ENCODE results near the gene OR2A12. TPM values are rescaled to one million over a fixed set of nuclear protein-coding genes. Genes with fewer than 3 reads are reported as not detected.

Gene OR2A12
- polyA plus RNA-seq, 1 donor from 2014 or later, result not detected

DNA sequence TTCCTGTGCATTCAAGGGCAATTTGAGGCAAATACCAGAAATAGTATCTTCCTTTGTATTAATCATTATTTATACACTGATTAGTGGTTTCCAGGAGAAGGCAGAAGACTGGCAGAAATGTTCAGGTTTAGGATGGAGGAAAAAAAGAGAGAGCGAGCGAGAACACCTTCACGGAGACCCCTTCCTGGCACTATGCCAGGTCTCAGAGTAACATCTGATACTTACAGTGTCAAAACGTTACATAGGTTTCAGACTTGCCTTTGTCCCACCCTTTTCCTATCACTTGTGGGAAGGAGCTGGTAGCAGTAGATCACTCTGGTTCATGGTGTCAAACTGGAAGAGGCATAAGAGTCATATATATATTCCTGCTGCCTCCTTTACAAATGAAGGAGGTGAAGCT lies 652 bp downstream of the OR2A12 start:
- Histone ChIP-seq H4K20me1 (ENCODE audit: insufficient read depth) (no peaks in the 10 kb centered on the region), H3K4me2 (ENCODE audit: low read length) (no peak overlapping the region), H3K9me3 (ENCODE audit: low read length) (no peaks in the 10 kb centered on the region), H3K27ac (ENCODE audit: low read length) (no peak overlapping the region), H3K36me3 (ENCODE audit: insufficient read depth, low read length) (no peaks in the 10 kb centered on the region), H2AFZ (ENCODE audit: low read depth, low read length) (no peak overlapping the region), H3K9me2 (ENCODE audit: insufficient read depth, low read length) (no peaks in the 10 kb centered on the region), H3F3A (ENCODE audit: insufficient read depth, low read length, poor library complexity, severe bottlenecking) (no peaks in the 10 kb centered on the region), H3K27me3 (ENCODE audit: insufficient read depth, low read depth, low read length) (no peaks in the 10 kb centered on the region), H3K79me2 (replicated peaks; ENCODE audit: insufficient read depth, low read length) (no peaks in the 10 kb centered on the region), H3K4me3 (ENCODE audit: low read length) (no peak overlapping the region), H3K9ac (ENCODE audit: low read length) (no peak overlapping the region)
- TF ChIP-seq, protein P1, sequence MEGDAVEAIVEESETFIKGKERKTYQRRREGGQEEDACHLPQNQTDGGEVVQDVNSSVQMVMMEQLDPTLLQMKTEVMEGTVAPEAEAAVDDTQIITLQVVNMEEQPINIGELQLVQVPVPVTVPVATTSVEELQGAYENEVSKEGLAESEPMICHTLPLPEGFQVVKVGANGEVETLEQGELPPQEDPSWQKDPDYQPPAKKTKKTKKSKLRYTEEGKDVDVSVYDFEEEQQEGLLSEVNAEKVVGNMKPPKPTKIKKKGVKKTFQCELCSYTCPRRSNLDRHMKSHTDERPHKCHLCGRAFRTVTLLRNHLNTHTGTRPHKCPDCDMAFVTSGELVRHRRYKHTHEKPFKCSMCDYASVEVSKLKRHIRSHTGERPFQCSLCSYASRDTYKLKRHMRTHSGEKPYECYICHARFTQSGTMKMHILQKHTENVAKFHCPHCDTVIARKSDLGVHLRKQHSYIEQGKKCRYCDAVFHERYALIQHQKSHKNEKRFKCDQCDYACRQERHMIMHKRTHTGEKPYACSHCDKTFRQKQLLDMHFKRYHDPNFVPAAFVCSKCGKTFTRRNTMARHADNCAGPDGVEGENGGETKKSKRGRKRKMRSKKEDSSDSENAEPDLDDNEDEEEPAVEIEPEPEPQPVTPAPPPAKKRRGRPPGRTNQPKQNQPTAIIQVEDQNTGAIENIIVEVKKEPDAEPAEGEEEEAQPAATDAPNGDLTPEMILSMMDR (IDR thresholded peaks at IDR 0.05; ENCODE audit: poor library complexity, severe bottlenecking), result no peak
- TF ChIP-seq RAD21 (conservative IDR thresholded peaks at IDR 0.05) (no peak), MXI1 (conservative IDR thresholded peaks at IDR 0.05; ENCODE audit: poor library complexity, severe bottlenecking) (no peak), TAF1 (IDR thresholded peaks at IDR 0.05; ENCODE audit: low read depth) (no peak), EP300 (conservative IDR thresholded peaks at IDR 0.05; ENCODE audit: poor library complexity, severe bottlenecking) (no peak), EZH2 (IDR thresholded peaks at IDR 0.05; ENCODE audit: borderline replicate concordance, insufficient read depth, low read length, poor library complexity, severe bottlenecking) (no peak), SMC3 (conservative IDR thresholded peaks at IDR 0.05; ENCODE audit: poor library complexity) (no peak), POLR2AphosphoS5 (IDR thresholded peaks at IDR 0.05) (no peak)
- TF ChIP-seq, protein P2, sequence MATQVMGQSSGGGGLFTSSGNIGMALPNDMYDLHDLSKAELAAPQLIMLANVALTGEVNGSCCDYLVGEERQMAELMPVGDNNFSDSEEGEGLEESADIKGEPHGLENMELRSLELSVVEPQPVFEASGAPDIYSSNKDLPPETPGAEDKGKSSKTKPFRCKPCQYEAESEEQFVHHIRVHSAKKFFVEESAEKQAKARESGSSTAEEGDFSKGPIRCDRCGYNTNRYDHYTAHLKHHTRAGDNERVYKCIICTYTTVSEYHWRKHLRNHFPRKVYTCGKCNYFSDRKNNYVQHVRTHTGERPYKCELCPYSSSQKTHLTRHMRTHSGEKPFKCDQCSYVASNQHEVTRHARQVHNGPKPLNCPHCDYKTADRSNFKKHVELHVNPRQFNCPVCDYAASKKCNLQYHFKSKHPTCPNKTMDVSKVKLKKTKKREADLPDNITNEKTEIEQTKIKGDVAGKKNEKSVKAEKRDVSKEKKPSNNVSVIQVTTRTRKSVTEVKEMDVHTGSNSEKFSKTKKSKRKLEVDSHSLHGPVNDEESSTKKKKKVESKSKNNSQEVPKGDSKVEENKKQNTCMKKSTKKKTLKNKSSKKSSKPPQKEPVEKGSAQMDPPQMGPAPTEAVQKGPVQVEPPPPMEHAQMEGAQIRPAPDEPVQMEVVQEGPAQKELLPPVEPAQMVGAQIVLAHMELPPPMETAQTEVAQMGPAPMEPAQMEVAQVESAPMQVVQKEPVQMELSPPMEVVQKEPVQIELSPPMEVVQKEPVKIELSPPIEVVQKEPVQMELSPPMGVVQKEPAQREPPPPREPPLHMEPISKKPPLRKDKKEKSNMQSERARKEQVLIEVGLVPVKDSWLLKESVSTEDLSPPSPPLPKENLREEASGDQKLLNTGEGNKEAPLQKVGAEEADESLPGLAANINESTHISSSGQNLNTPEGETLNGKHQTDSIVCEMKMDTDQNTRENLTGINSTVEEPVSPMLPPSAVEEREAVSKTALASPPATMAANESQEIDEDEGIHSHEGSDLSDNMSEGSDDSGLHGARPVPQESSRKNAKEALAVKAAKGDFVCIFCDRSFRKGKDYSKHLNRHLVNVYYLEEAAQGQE (IDR thresholded peaks at IDR 0.05; ENCODE audit: borderline replicate concordance), result no peak

DNA sequence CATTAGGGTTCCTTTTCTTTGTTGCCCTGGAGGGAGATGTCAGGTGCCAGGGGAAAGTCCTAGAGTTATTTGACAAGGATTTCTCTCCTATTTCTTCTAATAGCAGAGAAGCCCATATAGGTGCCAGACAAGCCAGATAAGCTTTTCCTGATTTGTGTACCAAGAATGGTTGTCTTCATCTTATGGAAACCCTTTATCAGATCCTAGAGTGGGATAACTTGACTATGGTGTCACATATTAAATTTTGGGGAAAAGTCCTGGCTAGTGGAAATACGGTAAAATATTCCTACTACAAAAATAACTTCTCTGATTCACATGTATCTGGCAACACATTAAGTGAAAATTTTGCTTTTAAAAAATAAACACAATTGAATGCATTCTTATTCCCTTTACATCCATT lies 1.2 kb downstream of the OR2A12 start:
- no peaks in the 10 kb centered on the region for H4K20me1 ChIP-seq (ENCODE audit: insufficient read depth)
- H3K9me3 ChIP-seq (ENCODE audit: low read length), result no peaks in the 10 kb centered on the region
- H3K9ac ChIP-seq (ENCODE audit: low read length), result no peak overlapping the region
- no peak overlapping the region for H3K4me2 ChIP-seq (ENCODE audit: low read length)
- H3K79me2 ChIP-seq (replicated peaks; ENCODE audit: insufficient read depth, low read length), result no peaks in the 10 kb centered on the region
- H3K27ac ChIP-seq (ENCODE audit: low read length), result no peak overlapping the region
- H3K9me2 ChIP-seq (ENCODE audit: insufficient read depth, low read length), result no peaks in the 10 kb centered on the region
- no peaks in the 10 kb centered on the region for H3K36me3 ChIP-seq (ENCODE audit: insufficient read depth, low read length)
- H3K4me3 ChIP-seq (ENCODE audit: low read length), result no peak overlapping the region
- no peaks in the 10 kb centered on the region for H3F3A ChIP-seq (ENCODE audit: insufficient read depth, low read length, poor library complexity, severe bottlenecking)
- no peaks in the 10 kb centered on the region for H3K27me3 ChIP-seq (ENCODE audit: insufficient read depth, low read depth, low read length)
- TF ChIP-seq, protein P2 (IDR thresholded peaks at IDR 0.05; ENCODE audit: borderline replicate concordance), result no peak
- TF ChIP-seq TAF1 (IDR thresholded peaks at IDR 0.05; ENCODE audit: low read depth), result no peak
- no peak for TF ChIP-seq EZH2 (IDR thresholded peaks at IDR 0.05; ENCODE audit: borderline replicate concordance, insufficient read depth, low read length, poor library complexity, severe bottlenecking)
- TF ChIP-seq SMC3 (conservative IDR thresholded peaks at IDR 0.05; ENCODE audit: poor library complexity), result no peak
- TF ChIP-seq MXI1 (conservative IDR thresholded peaks at IDR 0.05; ENCODE audit: poor library complexity, severe bottlenecking), result no peak
- no peak for TF ChIP-seq RAD21 (conservative IDR thresholded peaks at IDR 0.05)
- TF ChIP-seq, protein P1 (IDR thresholded peaks at IDR 0.05; ENCODE audit: poor library complexity, severe bottlenecking), result no peak
- TF ChIP-seq POLR2AphosphoS5 (IDR thresholded peaks at IDR 0.05), result no peak
- TF ChIP-seq EP300 (conservative IDR thresholded peaks at IDR 0.05; ENCODE audit: poor library complexity, severe bottlenecking), result no peak
- no peak overlapping the region for H2AFZ ChIP-seq (ENCODE audit: low read depth, low read length)
